ENCODE measurements around the gene CHSY3.

Gene CHSY3

DNA sequence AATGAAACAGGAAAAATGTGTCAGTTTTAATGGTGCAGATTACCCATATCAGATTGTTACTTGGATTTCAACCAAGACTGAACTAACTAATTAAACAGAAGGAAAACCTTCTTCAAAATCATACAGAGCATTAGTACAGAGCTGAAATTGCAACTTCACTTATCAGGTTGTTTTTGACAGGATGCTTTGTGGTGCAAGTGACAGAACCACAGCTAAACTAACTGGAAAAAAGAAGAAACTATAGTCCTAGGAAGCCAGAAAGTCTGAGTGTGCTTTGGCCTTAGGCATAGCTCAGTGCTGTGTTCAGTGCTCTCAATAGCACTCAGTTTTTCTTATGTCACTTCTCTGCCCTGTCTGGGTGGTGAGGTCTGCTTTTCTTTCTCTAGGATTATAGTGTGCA is 267.4 kb downstream of the CHSY3 start:
- TF ChIP-seq, protein P1, sequence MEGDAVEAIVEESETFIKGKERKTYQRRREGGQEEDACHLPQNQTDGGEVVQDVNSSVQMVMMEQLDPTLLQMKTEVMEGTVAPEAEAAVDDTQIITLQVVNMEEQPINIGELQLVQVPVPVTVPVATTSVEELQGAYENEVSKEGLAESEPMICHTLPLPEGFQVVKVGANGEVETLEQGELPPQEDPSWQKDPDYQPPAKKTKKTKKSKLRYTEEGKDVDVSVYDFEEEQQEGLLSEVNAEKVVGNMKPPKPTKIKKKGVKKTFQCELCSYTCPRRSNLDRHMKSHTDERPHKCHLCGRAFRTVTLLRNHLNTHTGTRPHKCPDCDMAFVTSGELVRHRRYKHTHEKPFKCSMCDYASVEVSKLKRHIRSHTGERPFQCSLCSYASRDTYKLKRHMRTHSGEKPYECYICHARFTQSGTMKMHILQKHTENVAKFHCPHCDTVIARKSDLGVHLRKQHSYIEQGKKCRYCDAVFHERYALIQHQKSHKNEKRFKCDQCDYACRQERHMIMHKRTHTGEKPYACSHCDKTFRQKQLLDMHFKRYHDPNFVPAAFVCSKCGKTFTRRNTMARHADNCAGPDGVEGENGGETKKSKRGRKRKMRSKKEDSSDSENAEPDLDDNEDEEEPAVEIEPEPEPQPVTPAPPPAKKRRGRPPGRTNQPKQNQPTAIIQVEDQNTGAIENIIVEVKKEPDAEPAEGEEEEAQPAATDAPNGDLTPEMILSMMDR (IDR thresholded peaks at IDR 0.05; ENCODE audit: low read depth, low read length), result no peak
- DNase-seq (ENCODE audit: low read depth, low spot score), result no peak
- H3K4me3 ChIP-seq (ENCODE audit: low read depth, low read length), result no peak overlapping the region
- in situ Hi-C loops (cut with HindIII; ENCODE audit: low sequenced_read_pairs), result no loop called here

DNA sequence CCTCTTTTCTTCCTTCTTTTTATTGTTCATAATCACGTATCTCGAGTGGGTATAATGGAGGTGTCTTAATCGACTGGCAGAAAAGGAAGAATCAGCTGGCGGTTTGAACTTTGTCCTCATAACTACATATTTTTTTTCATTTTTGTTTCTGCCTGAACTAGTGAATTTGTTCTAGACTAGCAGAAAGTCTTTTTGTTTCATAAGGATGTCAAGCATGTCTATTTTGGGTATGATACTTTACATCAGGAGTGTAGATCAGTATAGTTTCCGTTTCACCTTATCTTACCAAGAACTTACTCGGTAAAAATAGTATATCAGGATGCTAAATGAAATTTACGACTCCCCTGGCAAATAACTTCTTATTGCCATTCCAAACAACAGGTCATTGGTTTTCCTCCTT is 278.9 kb downstream of the CHSY3 start:
- H3K4me3 ChIP-seq (ENCODE audit: low read depth, low read length), result no peak overlapping the region
- in situ Hi-C loops (cut with HindIII; ENCODE audit: low sequenced_read_pairs), result no loop called here
- TF ChIP-seq, protein P1 (IDR thresholded peaks at IDR 0.05; ENCODE audit: low read depth, low read length), result no peak
- DNase-seq (ENCODE audit: low read depth, low spot score), result no peak

DNA sequence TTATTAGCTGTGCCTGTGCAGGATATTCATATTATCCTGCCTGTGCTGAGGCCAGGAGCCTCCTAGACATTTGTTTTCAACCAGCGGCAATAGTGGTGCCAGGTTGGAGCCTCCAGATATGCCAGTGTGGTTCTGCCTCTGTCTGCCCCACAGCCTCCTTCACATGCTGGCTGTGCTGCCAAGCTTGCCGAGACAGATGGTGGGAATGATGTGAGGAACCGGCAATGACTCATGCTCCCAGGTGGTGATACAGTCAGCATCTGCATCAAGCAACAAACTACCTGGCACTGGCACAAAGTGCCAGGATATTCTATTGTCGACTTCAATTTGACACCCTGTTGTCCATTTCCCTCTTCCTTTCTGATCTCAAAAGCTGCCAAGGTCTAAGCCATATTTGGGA is 285.7 kb downstream of the CHSY3 start:
- in situ Hi-C loops (cut with HindIII; ENCODE audit: low sequenced_read_pairs), result no loop called here
- DNase-seq (ENCODE audit: low read depth, low spot score), result no peak
- TF ChIP-seq, protein P1 (IDR thresholded peaks at IDR 0.05; ENCODE audit: low read depth, low read length), result no peak
- no peak overlapping the region for H3K4me3 ChIP-seq (ENCODE audit: low read depth, low read length)

DNA sequence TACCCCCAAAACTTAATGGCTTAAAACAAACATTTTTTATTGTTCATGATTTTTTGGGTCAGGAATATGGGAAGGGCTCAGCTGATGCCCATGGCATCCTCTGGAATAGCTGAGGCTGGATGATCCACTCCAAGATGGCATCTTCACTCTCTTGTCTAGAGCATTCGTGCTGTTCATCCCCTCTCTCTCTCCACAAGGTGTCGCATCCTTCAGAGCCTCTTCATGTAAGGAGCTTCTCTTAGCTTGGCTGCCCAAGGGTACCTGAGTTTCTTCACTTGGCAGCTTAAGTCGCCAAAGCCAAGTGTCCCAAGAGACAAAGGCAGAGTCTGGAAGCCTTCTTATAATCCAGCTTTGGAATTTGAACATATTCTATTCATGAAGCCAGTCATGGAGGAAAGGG is 294.7 kb downstream of the CHSY3 start:
- TF ChIP-seq, protein P1 (IDR thresholded peaks at IDR 0.05; ENCODE audit: low read depth, low read length), result peak; percentile 41
- peak; percentile 32 for DNase-seq (ENCODE audit: low read depth, low spot score)
- no peak overlapping the region for H3K4me3 ChIP-seq (ENCODE audit: low read depth, low read length)
- in situ Hi-C loops (cut with HindIII; ENCODE audit: low sequenced_read_pairs), result no loop called here

DNA sequence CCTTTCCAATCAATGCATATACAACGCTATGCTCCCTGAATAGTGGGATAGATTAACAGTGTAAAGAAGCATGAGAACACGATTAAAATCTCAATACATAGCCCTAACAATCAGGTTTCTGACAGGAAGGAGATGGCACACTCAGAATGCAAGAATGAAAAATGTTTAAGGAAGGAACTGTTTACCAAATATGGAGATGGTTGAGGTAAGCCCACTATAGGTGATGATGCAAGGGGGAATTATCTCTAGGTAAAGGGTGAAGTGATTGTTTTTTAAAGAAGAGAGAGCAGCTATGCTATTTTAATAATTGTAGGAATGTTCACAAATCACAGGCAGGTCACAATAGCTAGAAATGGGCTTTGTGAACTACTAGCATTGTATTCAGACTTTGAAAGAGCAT is 302.4 kb downstream of the CHSY3 start:
- H3K4me3 ChIP-seq (ENCODE audit: low read depth, low read length), result no peak overlapping the region
- in situ Hi-C loops (cut with HindIII; ENCODE audit: low sequenced_read_pairs), result no loop called here
- no peak for DNase-seq (ENCODE audit: low read depth, low spot score)
- TF ChIP-seq, protein P1 (IDR thresholded peaks at IDR 0.05; ENCODE audit: low read depth, low read length), result no peak

DNA sequence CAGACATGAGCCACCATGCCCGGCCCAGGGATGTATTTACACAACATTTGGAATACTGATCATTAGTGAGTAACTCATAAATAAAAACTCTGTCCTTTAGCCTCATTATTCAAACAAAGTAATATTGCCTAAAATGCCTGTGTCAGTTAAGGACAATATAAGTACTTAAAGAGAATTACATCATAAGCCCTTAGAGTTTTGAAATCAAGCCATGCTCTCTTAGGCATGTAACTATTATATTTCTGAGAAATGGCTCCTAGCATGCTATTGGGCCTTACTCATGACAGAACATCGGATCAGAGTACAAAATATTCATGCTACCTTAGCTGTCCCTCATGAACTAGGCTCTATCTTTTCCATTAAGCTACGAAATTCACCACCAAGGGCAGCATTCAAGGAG is 309.3 kb downstream of the CHSY3 start:
- no peak overlapping the region for H3K4me3 ChIP-seq (ENCODE audit: low read depth, low read length)
- DNase-seq (ENCODE audit: low read depth, low spot score), result no peak
- TF ChIP-seq, protein P1 (IDR thresholded peaks at IDR 0.05; ENCODE audit: low read depth, low read length), result no peak
- in situ Hi-C loops (cut with HindIII; ENCODE audit: low sequenced_read_pairs), result no loop called here

DNA sequence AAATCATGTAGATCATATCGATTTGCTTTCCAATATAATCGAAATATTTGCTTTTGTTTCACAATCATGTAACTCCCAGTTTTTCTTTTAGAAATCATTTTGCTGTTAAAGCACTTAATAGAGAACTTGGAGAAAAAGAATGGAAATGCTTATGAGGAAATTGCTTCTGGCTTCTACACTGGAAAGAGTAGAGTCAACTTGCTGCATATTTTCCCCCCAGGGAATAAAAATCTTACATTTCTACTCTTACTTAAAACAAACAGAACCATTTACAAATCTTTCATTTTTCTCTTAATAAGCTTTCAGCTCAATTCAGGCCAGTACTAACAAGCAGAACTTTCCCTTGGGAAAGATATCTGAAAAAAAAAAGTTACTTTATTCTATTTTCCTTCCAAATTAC is 312.0 kb downstream of the CHSY3 start:
- TF ChIP-seq, protein P1 (IDR thresholded peaks at IDR 0.05; ENCODE audit: low read depth, low read length), result no peak
- no peak overlapping the region for H3K4me3 ChIP-seq (ENCODE audit: low read depth, low read length)
- in situ Hi-C loops (cut with HindIII; ENCODE audit: low sequenced_read_pairs), result no loop called here
- DNase-seq (ENCODE audit: low read depth, low spot score), result no peak
